Measurements from ENCODE around the gene CDK3. TPM values are rescaled to one million over a fixed set of nuclear protein-coding genes. Genes with fewer than 3 reads are reported as not detected.

The CDK3 gene
- total and polyA plus RNA-seq, 2 donors (not counting 1 experiment from before 2014, with no cell fraction given) = 1.3 to 2.3 TPM

DNA sequence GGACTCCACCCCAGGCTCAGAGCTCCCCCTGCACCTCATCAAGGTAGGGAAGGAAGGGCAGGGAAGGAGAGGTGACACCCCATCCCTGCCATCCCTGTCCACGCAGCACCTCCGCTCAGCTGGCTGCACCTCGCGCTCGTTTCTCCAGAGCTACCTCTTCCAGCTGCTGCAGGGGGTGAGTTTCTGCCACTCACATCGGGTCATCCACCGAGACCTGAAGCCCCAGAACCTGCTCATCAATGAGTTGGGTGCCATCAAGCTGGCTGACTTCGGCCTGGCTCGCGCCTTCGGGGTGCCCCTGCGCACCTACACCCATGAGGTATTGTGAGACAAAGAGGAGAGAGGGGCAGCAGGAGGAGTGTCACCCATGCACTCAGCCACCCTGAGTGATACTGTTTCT is 1.4 kb downstream of the CDK3 start:
- TF ChIP-seq, protein P1, sequence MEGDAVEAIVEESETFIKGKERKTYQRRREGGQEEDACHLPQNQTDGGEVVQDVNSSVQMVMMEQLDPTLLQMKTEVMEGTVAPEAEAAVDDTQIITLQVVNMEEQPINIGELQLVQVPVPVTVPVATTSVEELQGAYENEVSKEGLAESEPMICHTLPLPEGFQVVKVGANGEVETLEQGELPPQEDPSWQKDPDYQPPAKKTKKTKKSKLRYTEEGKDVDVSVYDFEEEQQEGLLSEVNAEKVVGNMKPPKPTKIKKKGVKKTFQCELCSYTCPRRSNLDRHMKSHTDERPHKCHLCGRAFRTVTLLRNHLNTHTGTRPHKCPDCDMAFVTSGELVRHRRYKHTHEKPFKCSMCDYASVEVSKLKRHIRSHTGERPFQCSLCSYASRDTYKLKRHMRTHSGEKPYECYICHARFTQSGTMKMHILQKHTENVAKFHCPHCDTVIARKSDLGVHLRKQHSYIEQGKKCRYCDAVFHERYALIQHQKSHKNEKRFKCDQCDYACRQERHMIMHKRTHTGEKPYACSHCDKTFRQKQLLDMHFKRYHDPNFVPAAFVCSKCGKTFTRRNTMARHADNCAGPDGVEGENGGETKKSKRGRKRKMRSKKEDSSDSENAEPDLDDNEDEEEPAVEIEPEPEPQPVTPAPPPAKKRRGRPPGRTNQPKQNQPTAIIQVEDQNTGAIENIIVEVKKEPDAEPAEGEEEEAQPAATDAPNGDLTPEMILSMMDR (conservative IDR thresholded peaks at IDR 0.05 in 1 of 2, IDR thresholded peaks at IDR 0.05 in 1 of 2; ENCODE audit: low read depth in 1 of 2, low read length in 2 of 2) = no peak
- TF ChIP-seq EZH2 (IDR thresholded peaks at IDR 0.05; ENCODE audit: low read length, missing control alignments) = no peak
- Histone ChIP-seq H3K9me3 (ENCODE audit: control insufficient read depth, insufficient read depth, low read depth, low read length) (no peaks in the 10 kb centered on the region), H3K36me3 (ENCODE audit: control insufficient read depth, insufficient read depth, low read length) (no peaks in the 10 kb centered on the region), H3K27me3 (ENCODE audit: control insufficient read depth, insufficient read depth, low read length) (no peaks in the 10 kb centered on the region), H2AFZ (ENCODE audit: low read length) (no peak overlapping the region), H3K4me2 (ENCODE audit: extremely low read depth, insufficient read depth, low read length) (no peak overlapping the region), H3K9ac (ENCODE audit: insufficient read depth, low read length) (no peak overlapping the region), H3K27ac (ENCODE audit: insufficient read depth, low read length) (no peak overlapping the region), H4K20me1 (ENCODE audit: control insufficient read depth, extremely low read depth, insufficient read depth, low read length) (no peaks in the 10 kb centered on the region), H3K79me2 (ENCODE audit: control insufficient read depth, insufficient read depth, low read length) (no peaks in the 10 kb centered on the region), H3K4me1 (ENCODE audit: control insufficient read depth, extremely low read depth, insufficient read depth, low read length) (no peaks in the 10 kb centered on the region), H3K4me3 (replicated peaks in 1 of 4; ENCODE audit: control extremely low read depth in 1 of 4, insufficient read depth in 1 of 4, low read depth in 3 of 4, low read length in 4 of 4) (no peak overlapping the region)
- DNase-seq (ENCODE audit: low read depth in 2 of 2) = no peak

- H4K20me1 ChIP-seq (ENCODE audit: control insufficient read depth, extremely low read depth, insufficient read depth, low read length) = no peaks in the 10 kb centered on the region
- no peaks in the 10 kb centered on the region for H3K9me3 ChIP-seq (ENCODE audit: control insufficient read depth, insufficient read depth, low read depth, low read length)
- no peak overlapping the region for H2AFZ ChIP-seq (ENCODE audit: low read length)
- no peak overlapping the region for H3K27ac ChIP-seq (ENCODE audit: insufficient read depth, low read length)
- no peaks in the 10 kb centered on the region for H3K4me1 ChIP-seq (ENCODE audit: control insufficient read depth, extremely low read depth, insufficient read depth, low read length)
- DNase-seq (ENCODE audit: low read depth in 2 of 2) = no peak
- H3K27me3 ChIP-seq (ENCODE audit: control insufficient read depth, insufficient read depth, low read length) = no peaks in the 10 kb centered on the region
- H3K36me3 ChIP-seq (ENCODE audit: control insufficient read depth, insufficient read depth, low read length) = no peaks in the 10 kb centered on the region
- H3K9ac ChIP-seq (ENCODE audit: insufficient read depth, low read length) = no peak overlapping the region
- no peaks in the 10 kb centered on the region for H3K79me2 ChIP-seq (ENCODE audit: control insufficient read depth, insufficient read depth, low read length)
- TF ChIP-seq, protein P1 (conservative IDR thresholded peaks at IDR 0.05 in 1 of 2, IDR thresholded peaks at IDR 0.05 in 1 of 2; ENCODE audit: low read depth in 1 of 2, low read length in 2 of 2) = no peak
- TF ChIP-seq EZH2 (IDR thresholded peaks at IDR 0.05; ENCODE audit: low read length, missing control alignments) = no peak
- no peak overlapping the region for H3K4me2 ChIP-seq (ENCODE audit: extremely low read depth, insufficient read depth, low read length)
- H3K4me3 ChIP-seq (replicated peaks in 1 of 4; ENCODE audit: control extremely low read depth in 1 of 4, insufficient read depth in 1 of 4, low read depth in 3 of 4, low read length in 4 of 4) = no peak overlapping the region
These were observed 3.3 kb downstream of the CDK3 start for GRCh38 chr17:76003915-76004314.

GRCh38 chr17:76004750-76005262 is 4.2 kb downstream of the CDK3 start:
- no peaks in the 10 kb centered on the region for H3K9me3 ChIP-seq (ENCODE audit: control insufficient read depth, insufficient read depth, low read depth, low read length)
- H3K4me3 ChIP-seq (replicated peaks in 1 of 4; ENCODE audit: control extremely low read depth in 1 of 4, insufficient read depth in 1 of 4, low read depth in 3 of 4, low read length in 4 of 4) = no peak overlapping the region
- no peak for DNase-seq (ENCODE audit: low read depth in 2 of 2)
- no peaks in the 10 kb centered on the region for H3K79me2 ChIP-seq (ENCODE audit: control insufficient read depth, insufficient read depth, low read length)
- no peak overlapping the region for H2AFZ ChIP-seq (ENCODE audit: low read length)
- H3K27me3 ChIP-seq (ENCODE audit: control insufficient read depth, insufficient read depth, low read length) = no peaks in the 10 kb centered on the region
- no peaks in the 10 kb centered on the region for H3K36me3 ChIP-seq (ENCODE audit: control insufficient read depth, insufficient read depth, low read length)
- no peak for TF ChIP-seq EZH2 (IDR thresholded peaks at IDR 0.05; ENCODE audit: low read length, missing control alignments)
- TF ChIP-seq, protein P1 (conservative IDR thresholded peaks at IDR 0.05 in 1 of 2, IDR thresholded peaks at IDR 0.05 in 1 of 2; ENCODE audit: low read depth in 1 of 2, low read length in 2 of 2) = no peak
- no peaks in the 10 kb centered on the region for H4K20me1 ChIP-seq (ENCODE audit: control insufficient read depth, extremely low read depth, insufficient read depth, low read length)
- H3K4me1 ChIP-seq (ENCODE audit: control insufficient read depth, extremely low read depth, insufficient read depth, low read length) = no peaks in the 10 kb centered on the region
- no peak overlapping the region for H3K4me2 ChIP-seq (ENCODE audit: extremely low read depth, insufficient read depth, low read length)
- H3K9ac ChIP-seq (ENCODE audit: insufficient read depth, low read length) = no peak overlapping the region
- no peak overlapping the region for H3K27ac ChIP-seq (ENCODE audit: insufficient read depth, low read length)

Data from fibroblast of lung (primary cell).